Astrocyte (in vitro differentiated cells and primary cell): Measurements from ENCODE around the gene PROSER1. TPM values are rescaled to one million over a fixed set of nuclear protein-coding genes. Genes with fewer than 3 reads are reported as not detected.

Source experiments
- DNase-seq: peaks from one replicate; pipeline ENCODE4 v3.0.0-alpha.2; 2010; ENCODE audit warnings: low read depth
- FAIRE-seq: peaks from 2 replicates; lab custom pipeline; 2011; peaks lifted over from hg19 to GRCh38; lab: Jason Lieb, UNC
- H2AFZ ChIP-seq: 2 replicates; pipeline ENCODE4 v1.6.0; 2012; ENCODE audit warnings: low read depth, low read length, inconsistent platforms
- H3K27ac ChIP-seq: 2 replicates; pipeline ENCODE4 v1.5.1; 2011; ENCODE audit warnings: low read depth, low read length, inconsistent platforms
- H3K27me3 ChIP-seq: 2 replicates; pipeline ENCODE4 v1.6.0; 2011; ENCODE audit warnings: low read length, inconsistent platforms; ENCODE audit not compliant: insufficient read depth
- H3K36me3 ChIP-seq: 2 replicates; pipeline ENCODE4 v1.5.1; 2011; ENCODE audit warnings: low read length, inconsistent platforms; ENCODE audit not compliant: insufficient read depth
- H3K4me1 ChIP-seq: 2 replicates; pipeline ENCODE4 v1.5.1; 2011; ENCODE audit warnings: low read length, inconsistent platforms; ENCODE audit not compliant: insufficient read depth
- H3K4me2 ChIP-seq: 2 replicates; pipeline ENCODE4 v1.6.0; 2012; ENCODE audit warnings: low read length, inconsistent platforms
- H3K4me3 ChIP-seq: 2 replicates; pipeline ENCODE4 v1.5.1; 2011; ENCODE audit warnings: low read depth, mild to moderate bottlenecking, low read length, inconsistent platforms; ENCODE audit not compliant: insufficient read depth
- H3K79me2 ChIP-seq: 2 replicates; pipeline ENCODE4 v1.6.0; 2012; ENCODE audit warnings: mild to moderate bottlenecking, low read length, inconsistent platforms; ENCODE audit not compliant: insufficient read depth
- H3K9ac ChIP-seq: 2 replicates; pipeline ENCODE4 v1.6.0; 2012; ENCODE audit warnings: mild to moderate bottlenecking, low read length, inconsistent platforms
- H3K9me3 ChIP-seq: 2 replicates; pipeline ENCODE4 v1.5.1; 2012; ENCODE audit warnings: low read depth, mild to moderate bottlenecking, low read length, inconsistent platforms; ENCODE audit not compliant: insufficient read depth
- H4K20me1 ChIP-seq: 2 replicates; pipeline ENCODE4 v1.6.0; 2012; ENCODE audit warnings: low read length, inconsistent platforms; ENCODE audit not compliant: insufficient read depth
- H3K27ac Mint-ChIP-seq: one replicate; pipeline ENCODE4 v1.8.0; 2021; ENCODE audit warnings: mild to moderate bottlenecking, mixed read lengths; ENCODE audit not compliant: unreplicated experiment
- H3K27me3 Mint-ChIP-seq: one replicate; pipeline ENCODE4 v1.8.0; 2021; ENCODE audit warnings: low read depth, mixed read lengths; ENCODE audit not compliant: unreplicated experiment
- H3K36me3 Mint-ChIP-seq: one replicate; pipeline ENCODE4 v1.8.0; 2021; ENCODE audit warnings: low read depth, mixed read lengths; ENCODE audit not compliant: unreplicated experiment
- H3K4me1 Mint-ChIP-seq: one replicate; pipeline ENCODE4 v1.8.0; 2021; ENCODE audit warnings: low read depth, mixed read lengths; ENCODE audit not compliant: unreplicated experiment
- H3K4me3 Mint-ChIP-seq: one replicate; pipeline ENCODE4 v1.8.0; 2021; ENCODE audit warnings: mild to moderate bottlenecking, moderate library complexity, mixed read lengths; ENCODE audit not compliant: unreplicated experiment
- H3K9me3 Mint-ChIP-seq: one replicate; pipeline ENCODE4 v1.8.0; 2021; ENCODE audit warnings: mild to moderate bottlenecking, mixed read lengths; ENCODE audit not compliant: unreplicated experiment
- CTCF ChIP-seq: IDR thresholded peaks from 2 replicates; pipeline ENCODE4 v1.5.1; 2011; ENCODE audit warnings: low read depth, mild to moderate bottlenecking, inconsistent platforms, low read length, moderate library complexity; ENCODE audit not compliant: insufficient read depth
- EZH2 ChIP-seq: IDR thresholded peaks from 2 replicates; pipeline ENCODE4 v1.6.1; 2012; ENCODE audit warnings: mild to moderate bottlenecking, low read length, inconsistent platforms; ENCODE audit not compliant: insufficient read depth
- total RNA-seq: library from RNA; stranded (reverse); gene quantifications from 2 replicates; pipeline ENCODE4 v1.2.1, GENCODE V29; 2021

PROSER1 gene
- total RNA-seq, 1 donor from 2014 or later: 35.3 TPM

GRCh38 chr13:39047560-39047959, 9.7 kb upstream of the PROSER1 start:
- no peaks in the 10 kb centered on the region for H3K4me1 ChIP-seq
- H3K27me3 Mint-ChIP-seq: no peaks in the 10 kb centered on the region
- no peaks in the 10 kb centered on the region for H3K4me1 Mint-ChIP-seq
- no peak overlapping the region for H3K27ac Mint-ChIP-seq
- H2AFZ ChIP-seq: no peak overlapping the region
- no peak for TF ChIP-seq CTCF
- no peak for TF ChIP-seq EZH2
- FAIRE-seq: no peak
- H3K9me3 Mint-ChIP-seq: no peaks in the 10 kb centered on the region
- H3K9me3 ChIP-seq: no peaks in the 10 kb centered on the region
- no peak overlapping the region for H3K9ac ChIP-seq
- no peak overlapping the region for H3K4me2 ChIP-seq
- H3K79me2 ChIP-seq: no peaks in the 10 kb centered on the region
- H3K27ac ChIP-seq: no peak overlapping the region
- H3K36me3 ChIP-seq: no peaks in the 10 kb centered on the region
- no peaks in the 10 kb centered on the region for H3K27me3 ChIP-seq
- no peak for DNase-seq
- no peak overlapping the region for H3K4me3 ChIP-seq
- H3K36me3 Mint-ChIP-seq: no peaks in the 10 kb centered on the region
- H4K20me1 ChIP-seq: no peaks in the 10 kb centered on the region
- H3K4me3 Mint-ChIP-seq: no peak overlapping the region

GRCh38 chr13:39044536-39044935, 6.6 kb upstream of the PROSER1 start:
- TF ChIP-seq EZH2: no peak
- no peak for TF ChIP-seq CTCF
- no peaks in the 10 kb centered on the region for H3K4me1 Mint-ChIP-seq
- H3K79me2 ChIP-seq: no peaks in the 10 kb centered on the region
- H3K9me3 Mint-ChIP-seq: no peaks in the 10 kb centered on the region
- H3K27ac ChIP-seq: no peak overlapping the region
- H3K36me3 ChIP-seq: no peaks in the 10 kb centered on the region
- no peak for DNase-seq
- H3K27me3 ChIP-seq: no peaks in the 10 kb centered on the region
- H3K4me3 ChIP-seq: no peak overlapping the region
- FAIRE-seq: no peak
- no peak overlapping the region for H3K9ac ChIP-seq
- H3K27ac Mint-ChIP-seq: no peak overlapping the region
- H3K9me3 ChIP-seq: no peaks in the 10 kb centered on the region
- H3K4me1 ChIP-seq: no peaks in the 10 kb centered on the region
- H3K36me3 Mint-ChIP-seq: no peaks in the 10 kb centered on the region
- H3K4me3 Mint-ChIP-seq: no peak overlapping the region
- H3K27me3 Mint-ChIP-seq: no peaks in the 10 kb centered on the region
- H3K4me2 ChIP-seq: no peak overlapping the region
- H2AFZ ChIP-seq: no peak overlapping the region
- H4K20me1 ChIP-seq: no peaks in the 10 kb centered on the region

- TF ChIP-seq EZH2 (no peak), CTCF (no peak)
- Mint-ChIP-seq H3K4me3 (no peak overlapping the region), H3K36me3 (no peaks in the 10 kb centered on the region), H3K27ac (no peak overlapping the region), H3K9me3 (no peaks in the 10 kb centered on the region), H3K4me1 (peaks cover 6% of the 10 kb centered on the region), H3K27me3 (no peaks in the 10 kb centered on the region)
- DNase-seq (no peak), FAIRE-seq (peak; percentile 13)
- H4K20me1 ChIP-seq: peaks cover 18% of the 10 kb centered on the region
- no peak overlapping the region for H2AFZ ChIP-seq
- H3K36me3 ChIP-seq: no peaks in the 10 kb centered on the region
- H3K9ac ChIP-seq: no peak overlapping the region
- H3K79me2 ChIP-seq: peaks cover 35% of the 10 kb centered on the region
- peaks cover 3% of the 10 kb centered on the region for H3K4me1 ChIP-seq
- no peak overlapping the region for H3K4me3 ChIP-seq
- no peak overlapping the region for H3K27ac ChIP-seq
- H3K9me3 ChIP-seq: no peaks in the 10 kb centered on the region
- H3K4me2 ChIP-seq: no peak overlapping the region
- H3K27me3 ChIP-seq: no peaks in the 10 kb centered on the region
Measured at GRCh38 chr13:39040206-39040605, 2.3 kb upstream of the PROSER1 start.
